Fibroblast of mammary gland (primary cell): ENCODE results near the gene APOO.
"Not testable (repeated sequence)": the region's sequence is repeated elsewhere in the genome, so short reads cannot be mapped to it uniquely, and the experiment has no call there.

Experiments
- DNase-seq: peaks from one replicate; pipeline ENCODE4 v3.0.0-alpha.2; 2010; ENCODE audit warnings: low read depth
- H3K4me3 ChIP-seq: 2 replicates; pipeline ENCODE4 v1.5.1; 2011; ENCODE audit warnings: low read depth, mild to moderate bottlenecking, low read length, moderate library complexity; ENCODE audit not compliant: control insufficient read depth
- TF ChIP-seq, protein P1 (sequence below): conservative IDR thresholded peaks from 2 replicates; pipeline ENCODE4 v1.5.1; 2011; ENCODE audit warnings: low read depth, low read length, inconsistent platforms; ENCODE audit not compliant: control insufficient read depth, insufficient read depth

Gene APOO

DNA sequence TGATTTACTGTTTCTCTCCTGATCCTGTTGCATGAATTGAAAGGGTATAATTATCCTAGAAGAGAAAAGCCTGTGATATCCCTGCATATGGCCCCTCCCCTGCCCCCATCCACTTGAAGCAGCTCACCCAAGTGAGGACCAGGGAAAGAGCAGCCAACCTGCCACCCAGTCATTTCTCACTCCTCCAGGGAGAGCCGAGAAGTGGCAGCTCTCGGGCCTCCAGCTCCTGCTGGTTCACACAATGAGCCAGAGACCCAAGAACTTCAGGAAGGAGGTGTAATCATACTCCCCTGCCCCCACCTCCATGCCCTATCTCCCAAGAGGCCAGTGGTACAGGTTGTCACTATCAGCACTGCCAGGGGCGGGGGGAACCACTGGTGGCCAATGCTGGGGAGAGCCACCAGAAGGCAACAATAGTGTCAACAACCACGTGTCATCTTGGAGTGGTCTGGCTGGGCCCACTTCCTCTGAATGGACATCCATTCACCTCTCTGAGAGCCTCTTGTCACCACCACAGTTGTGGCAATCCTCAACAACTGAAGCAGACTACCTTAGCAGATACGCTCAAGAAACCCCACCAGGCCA lies 42.9 kb downstream of the APOO start:
- TF ChIP-seq, protein P1, sequence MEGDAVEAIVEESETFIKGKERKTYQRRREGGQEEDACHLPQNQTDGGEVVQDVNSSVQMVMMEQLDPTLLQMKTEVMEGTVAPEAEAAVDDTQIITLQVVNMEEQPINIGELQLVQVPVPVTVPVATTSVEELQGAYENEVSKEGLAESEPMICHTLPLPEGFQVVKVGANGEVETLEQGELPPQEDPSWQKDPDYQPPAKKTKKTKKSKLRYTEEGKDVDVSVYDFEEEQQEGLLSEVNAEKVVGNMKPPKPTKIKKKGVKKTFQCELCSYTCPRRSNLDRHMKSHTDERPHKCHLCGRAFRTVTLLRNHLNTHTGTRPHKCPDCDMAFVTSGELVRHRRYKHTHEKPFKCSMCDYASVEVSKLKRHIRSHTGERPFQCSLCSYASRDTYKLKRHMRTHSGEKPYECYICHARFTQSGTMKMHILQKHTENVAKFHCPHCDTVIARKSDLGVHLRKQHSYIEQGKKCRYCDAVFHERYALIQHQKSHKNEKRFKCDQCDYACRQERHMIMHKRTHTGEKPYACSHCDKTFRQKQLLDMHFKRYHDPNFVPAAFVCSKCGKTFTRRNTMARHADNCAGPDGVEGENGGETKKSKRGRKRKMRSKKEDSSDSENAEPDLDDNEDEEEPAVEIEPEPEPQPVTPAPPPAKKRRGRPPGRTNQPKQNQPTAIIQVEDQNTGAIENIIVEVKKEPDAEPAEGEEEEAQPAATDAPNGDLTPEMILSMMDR: no peak

GRCh38 chrX:23861952-23862351 lies 45.8 kb downstream of the APOO start:
- not testable (repeated sequence) for DNase-seq, H3K4me3 ChIP-seq

More for the DNA sequence above, 42.9 kb downstream of the APOO start:
- H3K4me3 ChIP-seq: no peak overlapping the region
- DNase-seq: no peak

DNA sequence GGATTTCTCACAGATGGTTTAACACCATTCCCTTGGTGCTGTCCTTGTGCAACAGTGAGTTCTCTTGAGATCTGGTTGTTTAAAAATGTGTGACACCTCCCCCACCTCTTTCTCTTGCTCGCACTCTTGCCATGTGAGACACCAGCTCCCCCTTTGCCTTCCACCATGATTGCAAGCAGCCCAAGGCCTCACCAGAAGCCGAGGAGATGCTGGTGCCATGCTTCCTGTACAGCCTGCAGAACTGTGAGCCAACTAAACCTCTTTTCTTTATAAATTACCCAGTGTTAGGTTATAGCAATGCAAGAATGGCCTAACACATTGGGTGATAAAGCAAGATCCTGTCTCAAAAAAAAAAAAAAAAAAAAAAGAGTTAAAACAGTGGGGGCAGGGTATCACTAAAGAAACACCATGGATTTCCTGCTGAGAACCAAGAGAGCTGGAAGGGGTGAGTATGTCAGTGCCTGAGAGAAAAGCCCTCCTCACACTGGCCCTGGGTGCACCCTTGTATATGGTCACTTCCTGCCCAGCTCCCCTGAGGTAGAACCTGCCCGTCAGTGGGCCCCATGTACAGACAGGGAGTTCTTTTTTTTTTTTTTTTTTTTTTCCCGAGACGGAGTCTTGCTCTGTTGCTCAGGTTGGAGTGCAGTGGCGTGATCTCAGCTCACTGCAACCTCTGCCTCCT lies 46.4 kb downstream of the APOO start:
- TF ChIP-seq, protein P1: no peak
- no peak overlapping the region for H3K4me3 ChIP-seq
- no peak for DNase-seq

- not testable (repeated sequence) for H3K4me3 ChIP-seq, DNase-seq
Observed at GRCh38 chrX:23859238-23859637, 48.5 kb downstream of the APOO start.

GRCh38 chrX:23857935-23858334 lies 49.8 kb downstream of the APOO start:
- TF ChIP-seq, protein P1: no peak
- DNase-seq: no peak
- no peak overlapping the region for H3K4me3 ChIP-seq

DNA sequence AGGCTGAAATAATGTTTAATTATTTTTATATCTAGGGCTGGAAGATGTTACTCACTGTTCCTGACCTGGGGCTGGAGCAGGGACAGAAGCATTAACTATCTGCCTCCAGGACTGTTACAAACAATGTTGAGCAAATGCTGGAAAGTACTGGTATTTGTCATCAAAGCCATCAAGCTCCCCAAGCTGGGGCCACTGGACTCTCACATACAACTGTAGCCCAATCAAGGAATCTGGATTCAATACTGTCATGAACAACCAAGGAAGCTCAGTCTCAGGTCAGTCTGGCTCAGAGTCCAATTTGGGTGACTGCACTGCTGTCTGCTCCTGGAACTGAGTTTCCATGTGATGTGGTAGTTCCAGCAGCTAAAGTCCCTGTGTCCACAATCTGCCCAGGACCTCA lies 50.4 kb downstream of the APOO start:
- DNase-seq: no peak
- no peak overlapping the region for H3K4me3 ChIP-seq
- TF ChIP-seq, protein P1: no peak

GRCh38 chrX:23855569-23855968 lies 52.2 kb downstream of the APOO start:
- TF ChIP-seq, protein P1: no peak
- no peak overlapping the region for H3K4me3 ChIP-seq
- no peak for DNase-seq

GRCh38 chrX:23854945-23855344 lies 52.8 kb downstream of the APOO start:
- no peak overlapping the region for H3K4me3 ChIP-seq
- TF ChIP-seq, protein P1: no peak
- DNase-seq: peak; percentile 11
